Measurements from ENCODE around the gene IGSF8.

Gene IGSF8

DNA sequence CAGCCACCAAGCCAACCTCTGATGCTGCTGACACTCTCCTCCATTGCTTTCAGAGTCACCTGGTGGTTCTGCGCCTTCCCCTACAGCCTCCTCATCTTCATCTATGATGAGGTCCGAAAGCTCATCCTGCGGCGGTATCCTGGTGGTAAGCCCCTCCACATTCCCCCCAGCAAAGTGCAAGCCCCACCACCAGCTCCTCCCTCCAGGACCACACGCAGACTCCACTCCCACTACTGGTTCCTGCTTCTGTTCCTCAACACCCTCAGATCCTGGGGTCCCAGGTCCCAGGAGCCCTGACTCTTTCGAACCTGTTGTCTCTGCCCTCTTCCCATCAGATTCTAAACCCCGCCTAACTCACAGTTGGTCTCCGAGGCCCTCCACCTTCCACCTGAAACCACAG is 41.4 kb upstream of the IGSF8 start:
- in situ Hi-C loops (cut with HindIII; ENCODE audit: low pct_ligation_motif_present, low sequenced_read_pairs): no loop called here
- TF ChIP-seq, protein P1, sequence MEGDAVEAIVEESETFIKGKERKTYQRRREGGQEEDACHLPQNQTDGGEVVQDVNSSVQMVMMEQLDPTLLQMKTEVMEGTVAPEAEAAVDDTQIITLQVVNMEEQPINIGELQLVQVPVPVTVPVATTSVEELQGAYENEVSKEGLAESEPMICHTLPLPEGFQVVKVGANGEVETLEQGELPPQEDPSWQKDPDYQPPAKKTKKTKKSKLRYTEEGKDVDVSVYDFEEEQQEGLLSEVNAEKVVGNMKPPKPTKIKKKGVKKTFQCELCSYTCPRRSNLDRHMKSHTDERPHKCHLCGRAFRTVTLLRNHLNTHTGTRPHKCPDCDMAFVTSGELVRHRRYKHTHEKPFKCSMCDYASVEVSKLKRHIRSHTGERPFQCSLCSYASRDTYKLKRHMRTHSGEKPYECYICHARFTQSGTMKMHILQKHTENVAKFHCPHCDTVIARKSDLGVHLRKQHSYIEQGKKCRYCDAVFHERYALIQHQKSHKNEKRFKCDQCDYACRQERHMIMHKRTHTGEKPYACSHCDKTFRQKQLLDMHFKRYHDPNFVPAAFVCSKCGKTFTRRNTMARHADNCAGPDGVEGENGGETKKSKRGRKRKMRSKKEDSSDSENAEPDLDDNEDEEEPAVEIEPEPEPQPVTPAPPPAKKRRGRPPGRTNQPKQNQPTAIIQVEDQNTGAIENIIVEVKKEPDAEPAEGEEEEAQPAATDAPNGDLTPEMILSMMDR (IDR thresholded peaks at IDR 0.05; ENCODE audit: low read depth, low read length, missing control alignments): no peak

DNA sequence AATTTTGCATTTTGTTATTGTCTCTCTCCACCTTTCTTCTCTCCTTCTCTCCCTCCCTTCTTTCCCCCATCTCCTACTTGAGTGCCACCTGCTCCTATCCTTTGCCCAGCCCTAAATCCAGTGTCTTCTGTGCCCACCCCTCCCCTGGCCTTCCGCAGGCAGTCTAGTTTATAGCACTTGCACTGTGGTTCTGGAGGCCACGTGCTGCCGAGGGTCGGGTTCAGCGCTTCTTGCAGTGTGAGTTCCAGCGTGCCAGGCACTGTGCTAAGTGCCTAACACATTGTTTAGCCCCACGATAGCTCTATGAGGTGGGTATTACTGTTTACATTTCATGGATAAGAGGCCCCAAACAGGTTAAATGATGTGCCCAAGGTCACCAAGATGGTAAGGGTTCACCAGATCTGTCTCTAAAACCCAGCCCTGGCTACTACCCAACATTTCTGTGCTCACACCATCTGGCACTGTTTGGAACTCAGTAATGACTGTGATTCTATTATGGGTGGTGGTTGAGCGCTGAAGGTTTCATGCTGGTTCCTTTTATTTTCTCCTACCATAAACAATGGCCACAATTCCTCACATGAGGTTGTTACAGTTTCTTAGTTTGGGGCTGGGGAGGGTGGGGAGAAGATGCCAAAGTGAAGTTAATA is 38.9 kb upstream of the IGSF8 start:
- no peak overlapping the region for H3K27ac ChIP-seq
- DNase-seq: no peak
- in situ Hi-C loops (cut with HindIII; ENCODE audit: low pct_ligation_motif_present, low sequenced_read_pairs): no loop called here
- no peaks in the 10 kb centered on the region for H3K36me3 ChIP-seq (replicated peaks)
- H3K27me3 ChIP-seq (replicated peaks): no peaks in the 10 kb centered on the region
- TF ChIP-seq, protein P1 (IDR thresholded peaks at IDR 0.05; ENCODE audit: low read depth, low read length, missing control alignments): no peak
- no peak overlapping the region for H3K4me3 ChIP-seq (ENCODE audit: low read depth, low read length)

More for the DNA sequence above, 41.4 kb upstream of the IGSF8 start:
- Histone ChIP-seq H3K4me3 (ENCODE audit: low read depth, low read length) (no peak overlapping the region), H3K27me3 (replicated peaks) (no peaks in the 10 kb centered on the region), H3K36me3 (replicated peaks) (no peaks in the 10 kb centered on the region), H3K27ac (no peak overlapping the region)
- no peak for DNase-seq

DNA sequence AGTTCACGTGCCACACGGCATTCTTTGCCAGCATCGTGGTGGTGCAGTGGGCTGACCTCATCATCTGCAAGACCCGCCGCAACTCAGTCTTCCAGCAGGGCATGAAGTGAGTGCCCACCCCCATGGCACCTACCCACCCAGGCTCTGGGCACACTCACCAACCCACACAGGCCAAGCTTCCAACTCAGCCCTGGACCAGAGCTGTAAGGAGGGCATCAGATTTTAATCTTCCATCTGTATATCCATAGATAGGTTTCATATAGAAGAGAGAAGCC is 38.4 kb upstream of the IGSF8 start:
- Histone ChIP-seq H3K27ac (no peak overlapping the region), H3K36me3 (replicated peaks) (no peaks in the 10 kb centered on the region), H3K4me3 (ENCODE audit: low read depth, low read length) (no peak overlapping the region), H3K27me3 (replicated peaks) (no peaks in the 10 kb centered on the region)
- in situ Hi-C loops (cut with HindIII; ENCODE audit: low pct_ligation_motif_present, low sequenced_read_pairs): no loop called here
- TF ChIP-seq, protein P1 (IDR thresholded peaks at IDR 0.05; ENCODE audit: low read depth, low read length, missing control alignments): no peak
- DNase-seq: no peak

DNA sequence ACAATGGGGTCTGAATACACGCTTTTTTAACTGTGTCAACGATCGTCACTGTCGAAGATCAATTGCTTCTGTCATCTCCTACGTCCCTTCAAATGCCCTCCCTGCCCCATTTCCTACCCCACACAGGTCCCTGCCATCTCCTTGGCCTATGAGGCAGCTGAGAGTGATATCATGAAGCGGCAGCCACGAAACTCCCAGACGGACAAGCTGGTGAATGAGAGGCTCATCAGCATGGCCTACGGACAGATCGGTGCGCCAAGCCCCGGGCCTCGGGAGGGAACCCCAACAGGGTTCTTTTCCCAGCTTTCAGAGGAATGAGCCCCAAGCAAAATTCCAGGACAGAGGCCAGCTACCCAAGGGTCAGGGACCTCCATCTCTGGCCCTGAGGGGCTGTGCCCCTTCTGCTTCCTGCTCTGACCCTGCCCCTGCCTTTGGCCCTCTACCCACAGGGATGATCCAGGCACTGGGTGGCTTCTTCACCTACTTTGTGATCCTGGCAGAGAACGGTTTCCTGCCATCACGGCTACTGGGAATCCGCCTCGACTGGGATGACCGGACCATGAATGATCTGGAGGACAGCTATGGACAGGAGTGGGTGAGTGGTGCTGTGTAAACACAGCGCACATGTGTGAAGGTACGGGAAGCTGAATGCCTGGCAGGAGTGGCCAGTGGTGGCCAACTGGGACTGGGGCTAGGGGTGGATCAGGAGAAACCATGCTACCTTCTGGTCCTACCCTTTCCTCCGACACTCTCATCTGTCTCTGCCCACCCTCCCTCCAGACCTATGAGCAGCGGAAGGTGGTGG is 37.9 kb upstream of the IGSF8 start:
- Histone ChIP-seq H3K4me3 (ENCODE audit: low read depth, low read length) (no peak overlapping the region), H3K27ac (no peak overlapping the region), H3K36me3 (replicated peaks) (no peaks in the 10 kb centered on the region), H3K27me3 (replicated peaks) (no peaks in the 10 kb centered on the region)
- in situ Hi-C loops (cut with HindIII; ENCODE audit: low pct_ligation_motif_present, low sequenced_read_pairs): no loop called here
- no peak for DNase-seq
- TF ChIP-seq, protein P1 (IDR thresholded peaks at IDR 0.05; ENCODE audit: low read depth, low read length, missing control alignments): no peak

DNA sequence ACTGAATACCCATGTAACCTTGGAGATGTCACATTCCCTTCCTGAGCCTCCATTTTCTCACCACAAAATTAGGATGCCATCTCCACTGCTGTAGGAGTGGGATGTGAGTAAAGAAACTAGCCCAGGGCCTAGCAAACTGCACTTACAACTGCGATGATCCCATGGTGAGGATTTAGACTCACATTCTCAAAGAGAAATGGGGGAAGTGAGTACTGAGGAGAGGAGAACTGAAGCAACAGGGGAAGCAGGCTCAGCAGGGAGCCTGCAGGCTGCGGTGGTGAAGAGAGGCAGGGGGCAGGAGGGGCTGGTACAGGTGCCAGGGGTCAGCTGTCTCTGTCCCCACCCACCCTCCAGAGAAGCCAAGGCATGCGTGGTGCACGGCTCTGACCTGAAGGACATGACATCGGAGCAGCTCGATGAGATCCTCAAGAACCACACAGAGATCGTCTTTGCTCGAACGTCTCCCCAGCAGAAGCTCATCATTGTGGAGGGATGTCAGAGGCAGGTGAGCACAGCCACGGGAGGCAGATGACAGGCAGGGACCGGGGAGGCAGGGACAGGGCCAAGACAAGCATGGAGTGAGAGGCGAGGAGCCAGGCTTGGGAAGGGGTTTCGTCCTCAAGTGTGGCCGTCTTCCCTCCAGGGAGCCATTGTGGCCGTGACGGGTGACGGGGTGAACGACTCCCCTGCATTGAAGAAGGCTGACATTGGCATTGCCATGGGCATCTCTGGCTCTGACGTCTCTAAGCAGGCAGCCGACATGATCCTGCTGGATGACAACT is 36.6 kb upstream of the IGSF8 start:
- no peak for DNase-seq
- H3K27me3 ChIP-seq (replicated peaks): no peaks in the 10 kb centered on the region
- TF ChIP-seq, protein P1 (IDR thresholded peaks at IDR 0.05; ENCODE audit: low read depth, low read length, missing control alignments): no peak
- no peak overlapping the region for H3K4me3 ChIP-seq (ENCODE audit: low read depth, low read length)
- H3K27ac ChIP-seq: no peak overlapping the region
- H3K36me3 ChIP-seq (replicated peaks): no peaks in the 10 kb centered on the region
- in situ Hi-C loops (cut with HindIII; ENCODE audit: low pct_ligation_motif_present, low sequenced_read_pairs): no loop called here

Measured in brain microvascular endothelial cell (primary cell).